CD14-positive monocyte (primary cell): ENCODE measurements around the gene CYP4B1. TPM values are rescaled to one million over a fixed set of nuclear protein-coding genes. Genes with fewer than 3 reads are reported as not detected.

Experiments
- DNase-seq, 3 donors: peaks; one replicate each; pipeline ENCODE4 v3.0.0-alpha.2; 2011 to 2022
- H2AFZ ChIP-seq: 2 replicates; pipeline ENCODE4 v1.6.0; 2012; ENCODE audit warnings: mild to moderate bottlenecking, low read depth, low read length, inconsistent platforms; ENCODE audit not compliant: insufficient read depth, poor library complexity, severe bottlenecking
- H3K27ac ChIP-seq, 2 donors: 1 replicate in 1 of 2; 2 replicates in 1 of 2; pipeline ENCODE4 v1.5.1; 2012 to 2013; ENCODE audit warnings: low read length in 2 of 2, control low read depth in 1 of 2, inconsistent platforms in 1 of 2, low read depth in 1 of 2, mild to moderate bottlenecking in 1 of 2
- H3K27me3 ChIP-seq, 2 donors: one replicate each; pipeline versions ENCODE4 v1.6.0 to v1.6.1; 2011 to 2013; ENCODE audit warnings: low read length in 2 of 2; ENCODE audit not compliant: control insufficient read depth in 2 of 2, insufficient read depth in 2 of 2
- H3K36me3 ChIP-seq, 2 donors: replicated peaks in 1 of 2; 1 replicate in 1 of 2; 2 replicates in 1 of 2; pipeline versions ENCODE4 v1.5.1 to v1.6.1; 2012 to 2013; ENCODE audit warnings: low read length in 2 of 2, control low read depth in 1 of 2, inconsistent platforms in 1 of 2, mild to moderate bottlenecking in 1 of 2; ENCODE audit not compliant: insufficient read depth in 2 of 2, control insufficient read depth in 1 of 2
- H3K4me1 ChIP-seq, 2 donors: 1 replicate in 1 of 2; 2 replicates in 1 of 2; pipeline versions ENCODE4 v1.5.1 to v1.6.1; 2012 to 2013; ENCODE audit warnings: low read length in 2 of 2, control low read depth in 1 of 2, inconsistent platforms in 1 of 2, mild to moderate bottlenecking in 1 of 2, moderate library complexity in 1 of 2; ENCODE audit not compliant: insufficient read depth in 2 of 2, control insufficient read depth in 1 of 2
- H3K4me2 ChIP-seq: replicated peaks from 2 replicates; pipeline ENCODE3; 2012; ENCODE audit warnings: low read length, moderate library complexity, mild to moderate bottlenecking; ENCODE audit not compliant: poor library complexity, severe bottlenecking; ENCODE audit errors: extremely low read depth
- H3K4me3 ChIP-seq, 3 experiments: fragments of 200-600 bp in 1 of 3; sonication (generic) in 1 of 3; replicated peaks in 1 of 3; 1 replicate in 2 of 3; 2 replicates in 1 of 3; pipeline ENCODE4 v1.5.1; 2011 to 2013; ENCODE audit warnings: low read length in 3 of 3, mild to moderate bottlenecking in 3 of 3, control low read depth in 2 of 3, low read depth in 2 of 3, inconsistent platforms in 1 of 3, moderate library complexity in 1 of 3
- H3K79me2 ChIP-seq: 2 replicates; pipeline ENCODE4 v1.6.0; 2012; ENCODE audit warnings: mild to moderate bottlenecking, control low read depth, inconsistent platforms, low read length, moderate library complexity; ENCODE audit not compliant: insufficient read depth
- H3K9ac ChIP-seq: 2 replicates; pipeline ENCODE4 v1.6.0; 2017; ENCODE audit warnings: low read length, mild to moderate bottlenecking; ENCODE audit not compliant: insufficient read depth, poor library complexity, severe bottlenecking
- H3K9me3 ChIP-seq, 2 donors: replicated peaks in 1 of 2; 1 replicate in 1 of 2; 2 replicates in 1 of 2; pipeline versions ENCODE4 v1.5.1 to v1.6.1; 2012 to 2013; ENCODE audit warnings: low read length in 2 of 2, control low read depth in 1 of 2; ENCODE audit not compliant: control insufficient read depth in 1 of 2, insufficient read depth in 1 of 2
- H4K20me1 ChIP-seq: 2 replicates; pipeline ENCODE4 v1.6.0; 2012; ENCODE audit warnings: mild to moderate bottlenecking, low read length, control low read depth, moderate library complexity; ENCODE audit not compliant: insufficient read depth
- H3K27ac Mint-ChIP-seq, 7 donors: one replicate each; pipeline ENCODE4 v1.8.0; 2020; ENCODE audit warnings: mild to moderate bottlenecking in 7 of 7, mixed read lengths in 7 of 7, moderate library complexity in 6 of 7, inconsistent platforms in 2 of 7
- H3K27me3 Mint-ChIP-seq, 3 donors: one replicate each; pipeline ENCODE4 v1.8.0; 2021 to 2022; ENCODE audit warnings: low read depth in 3 of 3, mild to moderate bottlenecking in 3 of 3, mixed read lengths in 3 of 3, moderate library complexity in 3 of 3, inconsistent platforms in 1 of 3
- H3K36me3 Mint-ChIP-seq, 2 donors: one replicate each; pipeline ENCODE4 v1.8.0; 2020; ENCODE audit warnings: mixed read lengths in 2 of 2, inconsistent platforms in 1 of 2, mild to moderate bottlenecking in 1 of 2
- H3K4me1 Mint-ChIP-seq: one replicate; pipeline ENCODE4 v1.8.0; 2020; ENCODE audit warnings: mild to moderate bottlenecking, mixed read lengths
- H3K4me3 Mint-ChIP-seq, 2 donors: one replicate each; pipeline ENCODE4 v1.8.0; 2020; ENCODE audit warnings: mild to moderate bottlenecking in 2 of 2, mixed read lengths in 2 of 2, moderate library complexity in 1 of 2
- H3K9me3 Mint-ChIP-seq, 7 donors: one replicate each; pipeline ENCODE4 v1.8.0; 2020 to 2022; ENCODE audit warnings: mixed read lengths in 7 of 7, mild to moderate bottlenecking in 6 of 7, moderate library complexity in 6 of 7, inconsistent platforms in 2 of 7
- CTCF ChIP-seq: fragments of 200-600 bp; IDR thresholded peaks from one replicate; pipeline ENCODE4 v1.8.0; 2022; ENCODE audit warnings: antibody characterized with exemption, mild to moderate bottlenecking
- WGBS: methylation state at CpG from one replicate; pipeline ENCODE4 v1.1.5; 2013; ENCODE audit warnings: missing lambda C conversion rate; ENCODE audit not compliant: insufficient coverage; 5-methylcytosine and 5-hydroxymethylcytosine counted together
- intact Hi-C, 2 donors: fragments of 100-400 bp; cut with micrococcal nuclease; formaldehyde crosslinking; loops; one replicate each; pipeline versions ENCODE4 v1.15.0 to v1.15.1; 2023
- polyA plus RNA-seq, 3 donors: library from polyadenylated mRNA; depleted of rRNA in 1 of 3; unstranded in 2 of 3; stranded (reverse) in 1 of 3; fragments of 300-500 nt in 2 of 3; fragments of >200 nt in 1 of 3; fragmentation: Illumina TruSeq in 2 of 3; gene quantifications; 1 replicate in 2 of 3; 2 replicates in 1 of 3; pipeline ENCODE4 v1.2.3, GENCODE V29; 2012 to 2021

CYP4B1 gene
- polyA plus RNA-seq, 3 donors = not detected

- no peak for DNase-seq
- Histone ChIP-seq H3K4me3 (no peak overlapping the region), H3K4me2 (no peak overlapping the region), H3K27me3 (no peaks in the 10 kb centered on the region), H3K79me2 (no peaks in the 10 kb centered on the region), H3K9me3 (no peaks in the 10 kb centered on the region), H3K9ac (no peak overlapping the region), H3K36me3 (no peaks in the 10 kb centered on the region), H2AFZ (no peak overlapping the region), H4K20me1 (no peaks in the 10 kb centered on the region), H3K4me1 (no peaks in the 10 kb centered on the region), H3K27ac (no peak overlapping the region)
- peaks cover 0 to 8% (median 2%) of the 10 kb centered on the region in 3 donors for H3K27me3 Mint-ChIP-seq
- intact Hi-C loops = no loop called here
- TF ChIP-seq CTCF = no peak
- peaks cover 0 to 11% (median 0%) of the 10 kb centered on the region in 7 donors for H3K9me3 Mint-ChIP-seq
- no peaks in the 10 kb centered on the region for H3K36me3 Mint-ChIP-seq
- 89% methylated on average over 7 of the region's 11 CpGs for WGBS
- no peak overlapping the region for H3K4me3 Mint-ChIP-seq
- no peaks in the 10 kb centered on the region for H3K4me1 Mint-ChIP-seq
- H3K27ac Mint-ChIP-seq = no peak overlapping the region
These were observed 13.5 kb downstream of the CYP4B1 start for GRCh38 chr1:46812065-46812963.

DNA sequence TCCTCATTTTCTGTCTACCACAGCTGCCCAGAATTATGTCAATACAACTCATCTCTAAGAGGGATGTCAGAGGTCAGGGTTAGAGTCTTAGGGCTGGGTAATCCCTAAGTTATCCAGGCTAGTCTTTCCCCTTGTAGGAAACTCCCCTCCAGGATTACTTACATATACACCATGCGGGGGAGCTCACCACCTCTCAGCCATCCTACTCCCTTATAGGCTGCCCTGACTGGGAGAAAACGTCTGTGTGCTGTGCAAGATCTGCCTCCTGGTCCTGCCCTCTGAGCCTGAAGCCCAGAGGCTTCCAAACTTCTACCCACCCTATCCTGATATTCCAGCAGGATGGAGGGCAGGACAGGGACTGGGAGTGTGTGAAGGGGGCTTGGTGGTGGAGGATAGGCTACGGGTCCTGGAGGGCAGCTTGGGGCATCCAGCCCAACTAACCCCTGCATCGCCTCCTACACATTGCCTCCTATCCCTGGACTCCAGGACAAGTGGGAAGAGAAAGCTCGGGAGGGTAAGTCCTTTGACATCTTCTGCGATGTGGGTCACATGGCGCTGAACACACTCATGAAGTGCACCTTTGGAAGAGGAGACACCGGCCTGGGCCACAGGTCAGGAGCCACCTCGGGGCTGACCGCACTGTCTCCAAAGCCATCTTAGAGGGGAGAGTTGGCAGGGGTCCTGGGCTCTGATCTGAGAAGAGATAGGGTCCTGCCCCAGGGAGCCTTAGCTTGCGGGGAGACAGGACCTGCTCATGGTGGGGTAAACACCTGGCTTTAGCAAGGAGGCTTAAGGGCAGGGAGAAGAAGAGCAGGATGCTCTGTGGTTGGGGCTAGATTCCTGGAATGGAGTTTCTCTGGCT is 14.4 kb downstream of the CYP4B1 start:
- Mint-ChIP-seq H3K36me3 (no peaks in the 10 kb centered on the region), H3K4me3 (no peak overlapping the region), H3K27me3 (peaks cover 0 to 7% (median 2%) of the 10 kb centered on the region in 3 donors), H3K27ac (peak overlapping the region in 1 of 7 donors; percentile 77), H3K9me3 (peaks cover 0 to 4% (median 0%) of the 10 kb centered on the region in 7 donors), H3K4me1 (no peaks in the 10 kb centered on the region)
- Histone ChIP-seq H3K4me1 (no peaks in the 10 kb centered on the region), H3K79me2 (no peaks in the 10 kb centered on the region), H3K36me3 (no peaks in the 10 kb centered on the region), H4K20me1 (no peaks in the 10 kb centered on the region), H2AFZ (no peak overlapping the region), H3K27ac (no peak overlapping the region), H3K9ac (no peak overlapping the region), H3K4me3 (no peak overlapping the region), H3K9me3 (no peaks in the 10 kb centered on the region), H3K27me3 (no peaks in the 10 kb centered on the region), H3K4me2 (no peak overlapping the region)
- 91% methylated on average over 8 of the region's 11 CpGs for WGBS
- intact Hi-C loops = no loop called here
- no peak for TF ChIP-seq CTCF
- DNase-seq = no peak
